Measurements from ENCODE around the gene YIPF6.
"Not testable (repeated sequence)": the region's sequence is repeated elsewhere in the genome, so short reads cannot be mapped to it uniquely, and the experiment has no call there.

The YIPF6 gene

GRCh38 chrX:68508799-68509198 is 9.9 kb downstream of the YIPF6 start:
- ATAC-seq = peak in 1 of 2 donors; percentile 15

- no peak for ATAC-seq
Measured at GRCh38 chrX:68511255-68511654, 12.4 kb downstream of the YIPF6 start.

- not testable (repeated sequence) for ATAC-seq
Measured at GRCh38 chrX:68524680-68525079, 25.8 kb downstream of the YIPF6 start.

- no peak for ATAC-seq
Measured at GRCh38 chrX:68532831-68533533, 34.1 kb downstream of the YIPF6 start.

- no peak for ATAC-seq
Measured at GRCh38 chrX:68533656-68534055, 34.8 kb downstream of the YIPF6 start.

- no peak for ATAC-seq
Measured at GRCh38 chrX:68534691-68535090, 35.8 kb downstream of the YIPF6 start.

GRCh38 chrX:68536429-68536828 is 37.6 kb downstream of the YIPF6 start:
- ATAC-seq = no peak

GRCh38 chrX:68536884-68537283 is 38.0 kb downstream of the YIPF6 start:
- no peak for ATAC-seq

GRCh38 chrX:68550193-68550592 is 51.3 kb downstream of the YIPF6 start:
- no peak for ATAC-seq

GRCh38 chrX:68556036-68556435 is 57.2 kb downstream of the YIPF6 start:
- no peak for ATAC-seq

- not testable (repeated sequence) for ATAC-seq
Measured at GRCh38 chrX:68557126-68557525, 58.3 kb downstream of the YIPF6 start.

GRCh38 chrX:68559905-68560304 is 61.1 kb downstream of the YIPF6 start:
- not testable (repeated sequence) for ATAC-seq

- peak; percentile 70 to 72 for ATAC-seq
Measured at GRCh38 chrX:68568136-68568535, 69.3 kb downstream of the YIPF6 start.

- no peak for ATAC-seq
Measured at GRCh38 chrX:68570598-68570997, 71.7 kb downstream of the YIPF6 start.

- ATAC-seq = peak; percentile 26 to 28
Measured at GRCh38 chrX:68571292-68571609, 72.4 kb downstream of the YIPF6 start.

- peak; percentile 80 to 85 for ATAC-seq
Measured at GRCh38 chrX:68571610-68572311, 72.9 kb downstream of the YIPF6 start.

GRCh38 chrX:68574240-68574639 is 75.4 kb downstream of the YIPF6 start:
- ATAC-seq = peak; percentile 14 to 56

GRCh38 chrX:68579810-68580209 is 81.0 kb downstream of the YIPF6 start:
- no peak for ATAC-seq

GRCh38 chrX:68584221-68584620 is 85.4 kb downstream of the YIPF6 start:
- ATAC-seq = no peak

Data from activated CD4-positive, CD25-positive, alpha-beta regulatory T cell treated with anti-CD3 and anti-CD28 coated beads, Interleukin-2, amount 50 U/mL, for 24 hours (primary cell).